Caki2 (cell line): ENCODE results near the gene NEMP1. TPM values are rescaled to one million over a fixed set of nuclear protein-coding genes. Genes with fewer than 3 reads are reported as not detected.
A peak's percentile ranks its signal among the peaks of the same experiment; 100 is the strongest.
"Not testable (repeated sequence)": the region's sequence is repeated elsewhere in the genome, so short reads cannot be mapped to it uniquely, and the experiment has no call there.

Experiments used
- DNase-seq: peaks from one replicate; pipeline ENCODE4 v3.0.0-alpha.2; 2015; ENCODE audit warnings: low read depth
- in situ Hi-C: cut with HindIII; loops from 2 replicates; pipeline ENCODE4 v1.10.0; 2016; ENCODE audit warnings: low sequenced_read_pairs, low pct_unique_long_range_greater_than_20kb, mixed read lengths
- total RNA-seq: library from RNA; depleted of rRNA; stranded (reverse); fragments of >200 nt; shearing (Covaris generic); gene quantifications from 2 replicates; pipeline ENCODE4 v1.2.3, GENCODE V29; 2014; ENCODE audit warnings: low replicate concordance

NEMP1 gene
- total RNA-seq, 1 experiment from 2014 or later = 23.8 TPM

- no peak for DNase-seq
- in situ Hi-C loops = no loop called here
Observed at GRCh38 chr12:57079821-57080220, 1.2 kb upstream of the NEMP1 start.

- DNase-seq, in situ Hi-C loops: not testable (repeated sequence)
Observed at GRCh38 chr12:57073566-57074450, 4.8 kb downstream of the NEMP1 start.

GRCh38 chr12:57072661-57073060 is 5.9 kb downstream of the NEMP1 start:
- no peak for DNase-seq
- in situ Hi-C loops = no loop called here

GRCh38 chr12:57069523-57069922 is 9.1 kb downstream of the NEMP1 start:
- peak; percentile 54 for DNase-seq
- in situ Hi-C loops = no loop called here

- DNase-seq = no peak
- in situ Hi-C loops = no loop called here
Observed at GRCh38 chr12:57066245-57066644, 12.3 kb downstream of the NEMP1 start.

- in situ Hi-C loops = no loop called here
- DNase-seq = no peak
Observed at GRCh38 chr12:57063991-57064685, 14.5 kb downstream of the NEMP1 start.

GRCh38 chr12:57058454-57058853 is 20.1 kb downstream of the NEMP1 start:
- DNase-seq = no peak
- in situ Hi-C loops = no loop called here

- in situ Hi-C loops = no loop called here
- DNase-seq = no peak
Observed at GRCh38 chr12:57057067-57057751, 21.4 kb downstream of the NEMP1 start.

- DNase-seq = no peak
- in situ Hi-C loops = no loop called here
Observed at GRCh38 chr12:57055824-57056223, 22.8 kb downstream of the NEMP1 start.

- DNase-seq, in situ Hi-C loops: not testable (repeated sequence)
Observed at GRCh38 chr12:57053901-57054300, 24.7 kb downstream of the NEMP1 start.

- in situ Hi-C loops, DNase-seq: not testable (repeated sequence)
Observed at GRCh38 chr12:57053146-57053545, 25.4 kb downstream of the NEMP1 start.

- in situ Hi-C loops = no loop called here
- DNase-seq = no peak
Observed at GRCh38 chr12:57051011-57051410, 27.6 kb downstream of the NEMP1 start.

- DNase-seq = peak; percentile 27
Observed at GRCh38 chr12:57049890-57050289, 28.7 kb downstream of the NEMP1 start, which contains the start of gene MYO1A. Gene MYO1A, minus strand, starts transcription at chr12:57050129. Its CDS starts 1,806 bp downstream, at chr12:57048323.

GRCh38 chr12:57049119-57049446 is 29.5 kb downstream of the NEMP1 start:
- no peak for DNase-seq
- in situ Hi-C loops = no loop called here

More at GRCh38 chr12:57049890-57050289, 28.7 kb downstream of the NEMP1 start, which contains the start of gene MYO1A:
- in situ Hi-C loops = no loop called here

GRCh38 chr12:57048423-57049118 is 30.0 kb downstream of the NEMP1 start:
- no peak for DNase-seq
- in situ Hi-C loops = no loop called here

- peak; percentile 12 for DNase-seq
- in situ Hi-C loops = no loop called here
Observed at GRCh38 chr12:57047981-57048380, 30.6 kb downstream of the NEMP1 start.

GRCh38 chr12:57046947-57047890 is 31.4 kb downstream of the NEMP1 start:
- no peak for DNase-seq
- in situ Hi-C loops = no loop called here
